Neutrophil (primary cell): ENCODE results near the gene DPYD.

Experiments
- H3K27ac ChIP-seq: fragments of 200-600 bp; sonication (generic); 2 replicates; pipeline ENCODE4 v1.5.1; 2016; ENCODE audit warnings: mild to moderate bottlenecking, moderate library complexity
- H3K27me3 ChIP-seq: fragments of 200-600 bp; sonication (generic); 2 replicates; pipeline ENCODE4 v1.6.0; 2016; ENCODE audit warnings: mild to moderate bottlenecking
- H3K36me3 ChIP-seq: fragments of 200-600 bp; sonication (generic); 2 replicates; pipeline ENCODE4 v1.5.1; 2017
- H3K4me1 ChIP-seq, 2 experiments: fragments of 200-600 bp in 1 of 2; sonication (generic) in 1 of 2; 1 replicate in 1 of 2; 2 replicates in 1 of 2; pipeline versions ENCODE4 v1.5.1 to v1.6.1; 2013 to 2016; ENCODE audit warnings: low read depth in 1 of 2, low read length in 1 of 2, mild to moderate bottlenecking in 1 of 2, moderate library complexity in 1 of 2; ENCODE audit not compliant: control insufficient read depth in 1 of 2, insufficient read depth in 1 of 2
- H3K4me3 ChIP-seq, 2 experiments: fragments of 200-600 bp in 1 of 2; sonication (generic) in 1 of 2; 1 replicate in 1 of 2; 2 replicates in 1 of 2; pipeline ENCODE4 v1.5.1; 2013 to 2016; ENCODE audit warnings: low read depth in 1 of 2, low read length in 1 of 2, mild to moderate bottlenecking in 1 of 2, moderate library complexity in 1 of 2
- H3K9me3 ChIP-seq: fragments of 200-600 bp; sonication (generic); 2 replicates; pipeline ENCODE4 v1.5.1; 2016
- TF ChIP-seq, protein P1 (sequence below): fragments of 200-600 bp; sonication (generic); IDR thresholded peaks from 2 replicates; pipeline ENCODE4 v1.5.1; 2016; ENCODE audit warnings: antibody characterized with exemption

DPYD gene

DNA sequence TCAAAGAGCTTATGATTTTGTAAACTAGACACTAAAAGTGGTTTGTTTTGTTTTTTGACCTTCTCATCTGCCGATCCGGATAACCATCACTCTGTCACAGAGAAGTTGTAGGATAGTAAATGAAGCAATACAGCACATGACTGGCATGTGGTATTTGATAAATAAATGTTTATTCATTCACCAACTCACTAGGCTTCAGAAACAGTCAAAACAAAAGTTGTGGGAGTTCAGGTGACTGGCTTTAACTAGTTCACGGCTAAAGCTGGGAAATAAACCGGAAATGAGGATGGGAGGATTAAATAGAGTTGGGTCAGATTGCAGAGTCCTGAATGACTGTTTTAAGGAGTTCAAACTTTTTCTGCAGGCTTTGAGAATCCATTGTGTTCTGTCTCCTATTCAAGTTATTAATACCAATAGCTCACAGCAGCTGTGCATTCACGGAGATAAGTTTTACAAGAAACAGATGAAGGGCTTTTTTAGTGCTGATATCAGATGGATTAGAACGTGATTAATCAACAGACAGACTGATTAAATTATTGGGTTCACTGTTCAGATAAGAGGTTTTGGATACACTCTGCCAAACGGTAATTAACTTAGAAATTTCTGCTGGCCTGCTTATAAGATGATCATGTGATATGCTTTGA lies 463.3 kb downstream of the DPYD start:
- H3K4me3 ChIP-seq = no peak overlapping the region
- no peaks in the 10 kb centered on the region for H3K27me3 ChIP-seq
- TF ChIP-seq, protein P1, sequence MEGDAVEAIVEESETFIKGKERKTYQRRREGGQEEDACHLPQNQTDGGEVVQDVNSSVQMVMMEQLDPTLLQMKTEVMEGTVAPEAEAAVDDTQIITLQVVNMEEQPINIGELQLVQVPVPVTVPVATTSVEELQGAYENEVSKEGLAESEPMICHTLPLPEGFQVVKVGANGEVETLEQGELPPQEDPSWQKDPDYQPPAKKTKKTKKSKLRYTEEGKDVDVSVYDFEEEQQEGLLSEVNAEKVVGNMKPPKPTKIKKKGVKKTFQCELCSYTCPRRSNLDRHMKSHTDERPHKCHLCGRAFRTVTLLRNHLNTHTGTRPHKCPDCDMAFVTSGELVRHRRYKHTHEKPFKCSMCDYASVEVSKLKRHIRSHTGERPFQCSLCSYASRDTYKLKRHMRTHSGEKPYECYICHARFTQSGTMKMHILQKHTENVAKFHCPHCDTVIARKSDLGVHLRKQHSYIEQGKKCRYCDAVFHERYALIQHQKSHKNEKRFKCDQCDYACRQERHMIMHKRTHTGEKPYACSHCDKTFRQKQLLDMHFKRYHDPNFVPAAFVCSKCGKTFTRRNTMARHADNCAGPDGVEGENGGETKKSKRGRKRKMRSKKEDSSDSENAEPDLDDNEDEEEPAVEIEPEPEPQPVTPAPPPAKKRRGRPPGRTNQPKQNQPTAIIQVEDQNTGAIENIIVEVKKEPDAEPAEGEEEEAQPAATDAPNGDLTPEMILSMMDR = no peak
- no peak overlapping the region for H3K27ac ChIP-seq
- no peaks in the 10 kb centered on the region for H3K36me3 ChIP-seq
- H3K9me3 ChIP-seq = no peaks in the 10 kb centered on the region
- H3K4me1 ChIP-seq = no peaks in the 10 kb centered on the region

DNA sequence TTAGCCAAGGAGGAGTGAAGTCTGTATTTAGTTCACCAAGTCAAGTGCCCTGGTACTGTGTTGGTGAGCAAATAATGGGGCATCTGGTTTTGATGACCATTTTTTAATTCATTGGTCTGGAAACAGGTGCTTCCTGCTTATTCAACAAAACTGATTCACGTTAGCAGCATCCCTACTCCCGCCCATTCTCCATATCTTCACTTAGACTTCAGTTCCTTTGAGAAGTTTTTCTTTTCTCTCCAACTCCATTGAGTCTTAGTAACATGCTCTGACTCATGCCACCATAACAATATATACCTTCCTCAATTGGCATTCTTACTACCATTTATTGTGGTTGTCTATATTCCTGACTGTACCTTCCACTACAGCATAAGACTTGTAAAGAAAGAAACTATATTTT lies 468.9 kb downstream of the DPYD start:
- H3K4me1 ChIP-seq = no peaks in the 10 kb centered on the region
- no peaks in the 10 kb centered on the region for H3K9me3 ChIP-seq
- no peak overlapping the region for H3K4me3 ChIP-seq
- H3K27ac ChIP-seq = no peak overlapping the region
- TF ChIP-seq, protein P1 = no peak
- H3K36me3 ChIP-seq = peaks cover 6% of the 10 kb centered on the region
- no peaks in the 10 kb centered on the region for H3K27me3 ChIP-seq

DNA sequence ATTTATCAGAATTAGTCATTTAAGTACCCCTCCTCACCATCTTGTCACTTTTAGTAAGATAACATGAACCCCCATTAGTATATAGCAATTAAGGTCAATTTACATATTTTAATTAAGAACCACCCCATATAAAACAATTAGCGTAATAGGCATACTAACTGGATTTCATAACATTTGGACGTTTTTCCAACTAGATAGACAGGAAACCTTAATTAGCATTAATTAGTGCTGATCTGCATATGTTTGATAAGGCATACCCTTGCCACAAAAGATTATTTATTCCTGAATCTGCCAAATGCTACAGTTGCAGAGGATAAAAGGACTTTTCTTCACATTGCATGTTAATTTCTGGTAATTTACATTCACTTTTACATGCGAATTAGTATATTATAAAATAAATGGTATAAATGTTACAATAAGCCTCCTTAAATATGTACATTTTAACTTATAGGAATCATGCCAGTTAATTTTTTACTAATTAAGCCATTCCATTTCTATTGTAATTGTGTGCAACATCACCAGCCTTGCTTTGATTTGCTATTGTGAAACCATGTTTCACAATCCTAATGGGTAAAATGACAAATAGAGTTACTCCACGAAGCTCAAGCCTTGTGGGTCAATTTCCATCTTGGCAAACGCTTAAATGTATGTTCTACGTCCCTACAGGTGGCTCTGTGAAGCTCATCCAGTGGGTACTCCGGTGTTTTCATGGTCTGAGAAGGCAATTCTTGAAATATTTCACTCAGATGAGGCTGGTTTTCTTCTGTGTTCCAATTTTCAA lies 469.6 kb downstream of the DPYD start:
- no peak overlapping the region for H3K4me3 ChIP-seq
- no peaks in the 10 kb centered on the region for H3K4me1 ChIP-seq
- no peaks in the 10 kb centered on the region for H3K27me3 ChIP-seq
- TF ChIP-seq, protein P1 = no peak
- no peaks in the 10 kb centered on the region for H3K9me3 ChIP-seq
- no peak overlapping the region for H3K27ac ChIP-seq
- peaks cover 6% of the 10 kb centered on the region for H3K36me3 ChIP-seq

DNA sequence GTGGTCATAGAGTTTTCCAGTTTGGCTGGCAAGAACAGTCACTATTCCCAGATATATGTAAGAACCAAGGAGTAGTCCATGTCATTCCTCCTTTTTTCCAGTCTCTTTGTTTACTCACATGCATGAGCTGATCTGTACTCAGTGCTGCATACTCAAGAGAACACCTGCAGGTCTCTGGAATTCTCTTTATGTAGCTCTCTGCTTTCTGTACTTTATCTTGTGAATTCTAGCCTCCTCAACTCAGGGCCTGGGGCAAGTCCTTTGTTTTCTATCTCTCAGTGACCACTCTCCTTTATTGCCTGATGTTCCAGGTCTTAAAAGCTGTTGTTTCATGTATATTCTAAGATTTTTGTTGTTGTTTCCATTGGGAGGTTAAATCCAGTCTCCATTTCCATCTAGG lies 478.9 kb downstream of the DPYD start:
- Histone ChIP-seq H3K27ac (no peak overlapping the region), H3K27me3 (no peaks in the 10 kb centered on the region), H3K36me3 (no peaks in the 10 kb centered on the region), H3K4me1 (peaks cover 0 to 5% of the 10 kb centered on the region in 2 experiments), H3K4me3 (no peak overlapping the region), H3K9me3 (no peaks in the 10 kb centered on the region)
- TF ChIP-seq, protein P1 = no peak

DNA sequence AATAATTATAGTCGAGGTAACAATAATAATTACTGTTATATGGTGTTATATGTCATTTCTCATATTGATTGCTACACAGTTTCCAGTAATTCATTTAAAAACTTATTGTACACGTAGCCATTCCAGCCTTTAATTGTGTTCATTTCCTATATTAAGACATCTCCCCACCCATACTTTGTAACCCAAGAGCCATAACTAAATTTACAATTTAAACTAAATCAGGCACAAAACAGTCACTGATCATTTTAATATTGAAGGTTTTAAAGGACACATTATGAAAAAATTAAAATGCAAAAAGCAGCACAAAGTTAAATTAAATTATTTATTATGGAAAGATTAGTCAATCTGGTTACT lies 487.0 kb downstream of the DPYD start:
- Histone ChIP-seq H3K27ac (no peak overlapping the region), H3K4me3 (no peak overlapping the region), H3K27me3 (no peaks in the 10 kb centered on the region), H3K4me1 (peaks cover 8 to 18% of the 10 kb centered on the region in 2 experiments), H3K9me3 (no peaks in the 10 kb centered on the region), H3K36me3 (no peaks in the 10 kb centered on the region)
- TF ChIP-seq, protein P1 = no peak
